Testis (tissue), 2 donors: ENCODE data around the gene GALE.
"Not testable (repeated sequence)": the region's sequence is repeated elsewhere in the genome, so short reads cannot be mapped to it uniquely, and the experiment has no call there.

Experiments
- POLR2A ChIP-seq: fragments of 450-650 bp; IDR thresholded peaks from one replicate; pipeline ENCODE4 v1.6.1; 2017; ENCODE audit warnings: antibody characterized with exemption, mild to moderate bottlenecking, moderate library complexity
- TF ChIP-seq, protein P1 (sequence below), 3 experiments: fragments of 450-650 bp in 2 of 3; fragments of 200-600 bp in 1 of 3; sonication (generic) in 1 of 3; IDR thresholded peaks; one replicate each; pipeline ENCODE4 v1.5.1; 2016 to 2019; ENCODE audit warnings: antibody characterized with exemption in 3 of 3, mild to moderate bottlenecking in 2 of 3, moderate library complexity in 1 of 3

DNA sequence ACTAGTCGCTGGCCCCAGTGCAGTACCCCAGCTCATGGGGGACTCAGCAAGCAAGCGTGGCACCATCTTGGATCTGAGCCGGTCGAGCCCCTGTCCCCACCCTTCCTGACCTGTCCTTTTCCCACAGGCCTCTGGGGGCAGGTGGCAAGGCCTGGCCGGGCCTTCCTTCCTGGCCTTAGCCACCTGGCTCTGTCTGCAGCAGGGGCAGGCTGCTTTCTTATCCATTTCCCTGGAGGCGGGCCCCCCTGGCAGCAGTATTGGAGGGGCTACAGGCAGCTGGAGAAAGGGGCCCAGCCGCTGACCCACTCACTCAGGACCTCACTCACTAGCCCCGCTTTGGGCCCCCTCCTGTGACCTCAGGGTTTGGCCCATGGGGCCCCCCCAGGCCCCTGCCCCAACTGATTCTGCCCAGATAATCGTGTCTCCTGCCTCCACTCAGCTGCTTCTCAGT, 5.8 kb downstream of the GALE start:
- TF ChIP-seq, protein P1, sequence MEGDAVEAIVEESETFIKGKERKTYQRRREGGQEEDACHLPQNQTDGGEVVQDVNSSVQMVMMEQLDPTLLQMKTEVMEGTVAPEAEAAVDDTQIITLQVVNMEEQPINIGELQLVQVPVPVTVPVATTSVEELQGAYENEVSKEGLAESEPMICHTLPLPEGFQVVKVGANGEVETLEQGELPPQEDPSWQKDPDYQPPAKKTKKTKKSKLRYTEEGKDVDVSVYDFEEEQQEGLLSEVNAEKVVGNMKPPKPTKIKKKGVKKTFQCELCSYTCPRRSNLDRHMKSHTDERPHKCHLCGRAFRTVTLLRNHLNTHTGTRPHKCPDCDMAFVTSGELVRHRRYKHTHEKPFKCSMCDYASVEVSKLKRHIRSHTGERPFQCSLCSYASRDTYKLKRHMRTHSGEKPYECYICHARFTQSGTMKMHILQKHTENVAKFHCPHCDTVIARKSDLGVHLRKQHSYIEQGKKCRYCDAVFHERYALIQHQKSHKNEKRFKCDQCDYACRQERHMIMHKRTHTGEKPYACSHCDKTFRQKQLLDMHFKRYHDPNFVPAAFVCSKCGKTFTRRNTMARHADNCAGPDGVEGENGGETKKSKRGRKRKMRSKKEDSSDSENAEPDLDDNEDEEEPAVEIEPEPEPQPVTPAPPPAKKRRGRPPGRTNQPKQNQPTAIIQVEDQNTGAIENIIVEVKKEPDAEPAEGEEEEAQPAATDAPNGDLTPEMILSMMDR (IDR thresholded peaks at IDR 0.05): not testable (repeated sequence)
- TF ChIP-seq POLR2A: not testable (repeated sequence)
